ENCODE results near the gene ZNF532. TPM values are rescaled to one million over a fixed set of nuclear protein-coding genes. Genes with fewer than 3 reads are reported as not detected.
"Not testable (repeated sequence)": the region's sequence is repeated elsewhere in the genome, so short reads cannot be mapped to it uniquely, and the experiment has no call there.

The ZNF532 gene
- total and polyA plus RNA-seq, 5 donors = 21.1 to 87.9 (median 72.4) TPM

DNA sequence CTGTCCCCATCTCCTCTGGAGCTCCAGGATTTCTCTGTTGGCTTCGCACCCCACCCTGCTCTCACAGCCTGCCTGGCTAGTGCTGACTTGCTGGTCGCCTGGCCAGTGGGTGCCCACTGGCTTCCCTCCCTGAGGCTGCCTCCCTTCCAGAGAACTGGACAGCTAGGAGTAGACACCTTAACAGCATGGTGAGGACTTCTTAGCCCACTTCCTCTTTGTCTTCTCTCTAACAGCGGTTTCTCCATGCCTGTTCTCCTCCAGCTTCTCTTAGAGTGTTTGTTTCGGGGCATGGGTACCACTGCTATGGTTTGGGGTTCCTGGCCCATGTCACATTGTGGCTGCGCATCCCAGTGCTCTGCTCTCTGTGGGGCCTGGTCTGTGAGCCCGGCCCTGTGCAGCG, 37.1 kb downstream of the ZNF532 start:
- Histone ChIP-seq H3K27me3 (ENCODE audit: control insufficient read depth, insufficient read depth) (no peaks in the 10 kb centered on the region), H3K27ac (ENCODE audit: low read length) (no peak overlapping the region), H3K4me1 (ENCODE audit: control insufficient read depth, insufficient read depth, low read length) (peaks cover 3% of the 10 kb centered on the region), H3K4me3 (ENCODE audit: low read length) (no peak overlapping the region), H3K9me3 (ENCODE audit: control insufficient read depth, low read length) (no peaks in the 10 kb centered on the region)
- no peak for DNase-seq
- ATAC-seq = peak in 1 of 2 donors; percentile 9
- intact Hi-C loops (cut with DNase I) = no loop called here
- 98% methylated on average over 7 of the region's 7 CpGs for WGBS

DNA sequence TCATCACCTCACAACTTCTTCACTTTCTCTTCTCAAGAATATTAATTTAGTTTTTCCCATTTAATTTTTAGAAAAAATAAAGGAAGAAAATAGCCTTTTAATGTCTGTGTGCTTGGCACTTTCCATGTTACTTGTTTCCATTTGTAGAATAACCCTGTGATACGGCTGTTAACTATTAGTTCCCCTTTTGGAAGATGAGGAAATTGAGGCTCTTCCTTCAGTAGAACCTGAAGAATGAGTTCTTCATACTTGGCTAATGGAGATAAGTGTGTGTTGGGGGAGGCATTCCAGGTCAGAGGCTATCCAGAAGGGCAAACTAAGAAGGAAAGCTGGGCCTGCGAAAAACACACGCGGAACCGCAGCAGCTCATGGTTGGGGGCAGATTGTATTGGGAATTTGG, 38.3 kb downstream of the ZNF532 start:
- Histone ChIP-seq H3K27ac (ENCODE audit: low read length) (no peak overlapping the region), H3K9me3 (ENCODE audit: control insufficient read depth, low read length) (no peaks in the 10 kb centered on the region), H3K27me3 (ENCODE audit: control insufficient read depth, insufficient read depth) (no peaks in the 10 kb centered on the region), H3K4me1 (ENCODE audit: control insufficient read depth, insufficient read depth, low read length) (peaks cover 3% of the 10 kb centered on the region), H3K4me3 (ENCODE audit: low read length) (no peak overlapping the region)
- no peak for ATAC-seq
- 67% methylated on average over 5 of the region's 5 CpGs for WGBS
- DNase-seq = no peak
- intact Hi-C loops (cut with DNase I) = no loop called here

- Histone ChIP-seq H3K27me3 (ENCODE audit: control insufficient read depth, insufficient read depth) (no peaks in the 10 kb centered on the region), H3K9me3 (ENCODE audit: control insufficient read depth, low read length) (no peaks in the 10 kb centered on the region), H3K4me1 (ENCODE audit: control insufficient read depth, insufficient read depth, low read length) (peaks cover 3% of the 10 kb centered on the region), H3K27ac (ENCODE audit: low read length) (no peak overlapping the region), H3K4me3 (ENCODE audit: low read length) (no peak overlapping the region)
- intact Hi-C loops (cut with DNase I) = no loop called here
- 90% methylated on average over 7 of the region's 7 CpGs for WGBS
- DNase-seq (no peak), ATAC-seq (no peak)
These were observed 38.9 kb downstream of the ZNF532 start for GRCh38 chr18:58903533-58903932.

DNA sequence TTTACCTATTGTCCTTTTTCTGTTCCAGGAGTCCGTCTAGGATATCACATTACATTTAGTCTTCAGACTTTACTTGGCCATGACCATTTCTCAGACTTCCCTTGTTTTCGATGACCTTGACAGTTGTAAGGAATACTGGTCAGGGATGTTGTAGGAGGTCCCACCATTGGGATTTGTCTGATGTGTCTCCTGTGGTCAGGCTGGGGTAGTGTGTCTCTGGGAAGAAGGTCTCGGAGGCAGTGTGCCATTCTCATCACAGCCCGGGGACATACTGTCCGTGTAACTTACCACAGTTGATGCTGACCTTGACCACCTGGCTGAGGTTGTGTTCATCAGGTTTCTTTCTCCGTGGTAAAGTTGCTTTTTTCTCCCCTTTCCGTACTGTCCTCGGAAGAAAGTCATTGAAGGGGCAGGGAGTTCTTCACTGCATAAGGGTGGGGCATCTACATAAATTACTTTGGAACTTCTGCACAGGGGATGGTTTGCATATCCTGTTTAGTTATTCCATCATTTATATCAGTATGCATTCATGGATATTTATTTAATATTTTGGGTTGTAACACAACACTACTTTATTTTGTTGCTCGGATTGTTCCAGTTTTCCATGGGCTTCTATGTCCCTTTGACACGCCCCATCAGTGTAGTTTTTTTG, 41.2 kb downstream of the ZNF532 start:
- Histone ChIP-seq H3K27ac (ENCODE audit: low read length) (no peak overlapping the region), H3K4me1 (ENCODE audit: control insufficient read depth, insufficient read depth, low read length) (peaks cover 2% of the 10 kb centered on the region), H3K27me3 (ENCODE audit: control insufficient read depth, insufficient read depth) (no peaks in the 10 kb centered on the region), H3K4me3 (ENCODE audit: low read length) (no peak overlapping the region), H3K9me3 (ENCODE audit: control insufficient read depth, low read length) (no peaks in the 10 kb centered on the region)
- WGBS = 95% methylated on average over 10 of the region's 10 CpGs
- intact Hi-C loops (cut with DNase I) = no loop called here
- no peak for DNase-seq
- no peak for ATAC-seq

- Histone ChIP-seq H3K4me3 (ENCODE audit: low read length) (no peak overlapping the region), H3K27ac (ENCODE audit: low read length) (no peak overlapping the region), H3K9me3 (ENCODE audit: control insufficient read depth, low read length) (no peaks in the 10 kb centered on the region), H3K27me3 (ENCODE audit: control insufficient read depth, insufficient read depth) (no peaks in the 10 kb centered on the region), H3K4me1 (ENCODE audit: control insufficient read depth, insufficient read depth, low read length) (peaks cover 13% of the 10 kb centered on the region)
- ATAC-seq (no peak), DNase-seq (no peak)
- WGBS = 33% methylated on average over 1 of the region's 1 CpG
- intact Hi-C loops (cut with DNase I) = no loop called here
These were observed 43.3 kb downstream of the ZNF532 start for GRCh38 chr18:58908006-58908405.

GRCh38 chr18:58909521-58909920, 44.8 kb downstream of the ZNF532 start:
- Histone ChIP-seq H3K9me3 (ENCODE audit: control insufficient read depth, low read length) (no peaks in the 10 kb centered on the region), H3K27me3 (ENCODE audit: control insufficient read depth, insufficient read depth) (no peaks in the 10 kb centered on the region), H3K27ac (ENCODE audit: low read length) (no peak overlapping the region), H3K4me1 (ENCODE audit: control insufficient read depth, insufficient read depth, low read length) (peaks cover 13% of the 10 kb centered on the region), H3K4me3 (ENCODE audit: low read length) (no peak overlapping the region)
- intact Hi-C loops (cut with DNase I) = no loop called here
- ATAC-seq (no peak), DNase-seq (no peak)
- 85% methylated on average over 8 of the region's 8 CpGs for WGBS

DNA sequence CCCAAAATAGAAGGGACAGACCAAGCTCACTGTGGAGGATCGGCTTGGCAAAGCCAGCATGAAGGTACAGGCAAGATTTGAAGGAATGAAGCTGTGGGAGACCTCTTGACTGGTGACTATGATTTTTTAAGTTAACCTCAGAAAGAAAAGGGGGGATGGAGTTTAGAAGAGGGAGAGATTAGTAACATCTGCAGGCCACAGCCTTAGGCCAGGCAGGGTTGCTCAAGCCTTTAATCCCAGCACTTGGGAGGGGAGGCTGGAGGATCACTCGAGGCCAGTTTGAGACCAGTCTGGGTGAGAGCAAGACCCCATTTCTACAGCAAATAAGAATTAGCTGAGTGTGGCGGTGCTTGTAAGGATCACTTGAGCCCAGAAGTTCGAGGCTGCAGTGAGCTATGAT, 46.6 kb downstream of the ZNF532 start:
- Histone ChIP-seq H3K4me1 (ENCODE audit: control insufficient read depth, insufficient read depth, low read length) (peaks cover 13% of the 10 kb centered on the region), H3K27ac (ENCODE audit: low read length) (peak overlapping the region; percentile 70), H3K4me3 (ENCODE audit: low read length) (no peak overlapping the region), H3K9me3 (ENCODE audit: control insufficient read depth, low read length) (no peaks in the 10 kb centered on the region), H3K27me3 (ENCODE audit: control insufficient read depth, insufficient read depth) (no peaks in the 10 kb centered on the region)
- DNase-seq = no peak
- peak in 1 of 2 donors; percentile 41 for ATAC-seq
- WGBS = 76% methylated on average over 4 of the region's 4 CpGs
- intact Hi-C loops (cut with DNase I) = no loop called here

DNA sequence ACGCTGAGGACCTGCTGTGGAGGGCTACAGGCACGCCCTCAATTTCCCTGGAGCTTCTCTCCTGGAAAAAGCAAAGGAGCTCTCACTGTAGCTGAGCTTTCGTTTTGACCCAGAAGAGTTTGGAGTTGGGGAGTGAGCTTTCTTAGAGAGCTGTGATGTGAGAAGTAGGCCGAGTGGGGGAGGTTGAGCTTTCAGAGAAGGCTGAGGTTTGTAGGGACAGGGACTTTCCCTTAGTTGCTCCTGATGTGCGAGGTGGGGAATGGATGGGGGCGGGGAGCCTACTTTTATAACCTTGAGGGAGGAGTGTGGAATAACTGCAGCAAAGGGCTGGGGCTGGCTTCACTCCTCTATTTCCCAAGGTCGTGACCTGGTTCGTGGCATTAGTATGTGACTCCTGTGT, 47.1 kb downstream of the ZNF532 start:
- Histone ChIP-seq H3K4me3 (ENCODE audit: low read length) (no peak overlapping the region), H3K27ac (ENCODE audit: low read length) (peak overlapping the region; percentile 70), H3K9me3 (ENCODE audit: control insufficient read depth, low read length) (no peaks in the 10 kb centered on the region), H3K4me1 (ENCODE audit: control insufficient read depth, insufficient read depth, low read length) (peaks cover 13% of the 10 kb centered on the region), H3K27me3 (ENCODE audit: control insufficient read depth, insufficient read depth) (no peaks in the 10 kb centered on the region)
- DNase-seq (peak in 1 of 3 donors; percentile 33), ATAC-seq (peak; percentile 67 to 72)
- 21% methylated on average over 8 of the region's 8 CpGs for WGBS
- intact Hi-C loops (cut with DNase I) = no loop called here

DNA sequence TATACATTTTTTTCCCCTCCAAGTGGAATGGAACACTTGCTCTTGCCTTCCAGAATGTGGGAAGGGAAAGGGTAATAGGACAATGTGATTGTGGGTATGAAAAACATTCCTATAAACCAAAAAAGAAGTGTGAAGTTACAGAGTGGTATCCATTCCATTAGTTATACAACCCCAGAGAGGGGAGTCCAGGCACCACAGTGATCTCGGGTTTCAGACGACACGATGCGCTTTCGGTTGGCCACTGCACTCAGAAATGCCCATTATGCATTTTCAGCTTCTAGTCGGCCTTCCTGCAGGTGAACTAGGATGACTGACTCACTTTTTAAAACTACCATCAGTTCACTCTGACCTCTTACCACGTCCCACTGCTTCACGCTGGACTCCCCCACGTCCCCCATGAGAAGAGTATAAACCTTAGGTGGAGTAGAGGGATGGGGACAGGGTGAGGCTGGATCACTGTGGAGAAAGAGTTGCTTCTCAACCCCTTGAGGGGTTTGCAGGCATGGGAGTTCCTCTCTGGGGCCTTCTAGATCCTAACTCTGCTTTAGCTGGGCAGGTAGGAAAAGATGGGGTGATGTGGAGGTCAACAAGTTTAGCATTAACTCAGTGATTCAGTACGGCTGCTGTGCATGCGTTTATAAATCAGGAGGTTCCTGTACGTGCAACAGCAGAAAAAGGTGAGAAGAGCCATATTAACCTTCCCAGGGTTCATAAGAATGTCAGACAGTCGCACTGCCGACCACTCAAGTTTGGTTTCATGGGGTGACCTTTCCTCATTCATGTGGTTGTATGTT, 50.5 kb downstream of the ZNF532 start:
- 92% methylated on average over 14 of the region's 14 CpGs for WGBS
- H3K27me3 ChIP-seq (ENCODE audit: control insufficient read depth, insufficient read depth) = no peaks in the 10 kb centered on the region
- H3K9me3 ChIP-seq (ENCODE audit: control insufficient read depth, low read length) = no peaks in the 10 kb centered on the region
- no peak overlapping the region for H3K4me3 ChIP-seq (ENCODE audit: low read length)
- peaks cover 13% of the 10 kb centered on the region for H3K4me1 ChIP-seq (ENCODE audit: control insufficient read depth, insufficient read depth, low read length)
- DNase-seq (no peak), ATAC-seq (no peak)
- no peak overlapping the region for H3K27ac ChIP-seq (ENCODE audit: low read length)
- intact Hi-C loops (cut with DNase I) = no loop called here

- peaks cover 10% of the 10 kb centered on the region for H3K4me1 ChIP-seq (ENCODE audit: control insufficient read depth, insufficient read depth, low read length)
- DNase-seq (no peak), ATAC-seq (no peak)
- no peak overlapping the region for H3K4me3 ChIP-seq (ENCODE audit: low read length)
- intact Hi-C loops (cut with DNase I) = no loop called here
- H3K9me3 ChIP-seq (ENCODE audit: control insufficient read depth, low read length) = no peaks in the 10 kb centered on the region
- H3K27ac ChIP-seq (ENCODE audit: low read length) = no peak overlapping the region
- WGBS = 72% methylated on average over 1 of the region's 1 CpG
- no peaks in the 10 kb centered on the region for H3K27me3 ChIP-seq (ENCODE audit: control insufficient read depth, insufficient read depth)
These were observed 51.3 kb downstream of the ZNF532 start for GRCh38 chr18:58915995-58916394.

DNA sequence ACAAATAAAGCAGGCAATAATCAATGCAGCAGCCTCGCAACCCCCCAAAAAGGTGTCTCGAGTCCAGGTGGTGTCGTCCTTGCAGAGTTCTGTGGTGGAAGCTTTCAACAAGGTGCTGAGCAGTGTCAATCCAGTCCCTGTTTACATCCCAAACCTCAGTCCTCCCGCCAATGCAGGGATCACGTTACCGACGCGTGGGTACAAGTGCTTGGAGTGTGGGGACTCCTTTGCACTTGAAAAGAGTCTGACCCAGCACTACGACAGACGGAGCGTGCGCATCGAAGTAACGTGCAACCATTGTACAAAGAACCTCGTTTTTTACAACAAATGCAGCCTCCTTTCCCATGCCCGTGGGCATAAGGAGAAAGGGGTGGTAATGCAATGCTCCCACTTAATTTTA, 55.3 kb downstream of the ZNF532 start:
- intact Hi-C loops (cut with DNase I); ATAC-seq; H3K27ac ChIP-seq (ENCODE audit: low read length): not testable (repeated sequence)

More for the DNA sequence above, 55.3 kb downstream of the ZNF532 start:
- 88% methylated on average over 16 of the region's 16 CpGs for WGBS
- H3K4me3 ChIP-seq (ENCODE audit: low read length); H3K27me3 ChIP-seq (ENCODE audit: control insufficient read depth, insufficient read depth); H3K4me1 ChIP-seq (ENCODE audit: control insufficient read depth, insufficient read depth, low read length); H3K9me3 ChIP-seq (ENCODE audit: control insufficient read depth, low read length); DNase-seq: not testable (repeated sequence)
